H9 (cell line): ENCODE measurements around the gene CCL11. TPM values are rescaled to one million over a fixed set of nuclear protein-coding genes. Genes with fewer than 3 reads are reported as not detected.

Experiments
- DNase-seq: peaks from one replicate; pipeline ENCODE4 v3.0.0-alpha.2; 2017
- H2AFZ ChIP-seq: one replicate; pipeline ENCODE4 v1.6.1; 2013; ENCODE audit warnings: mild to moderate bottlenecking, low read length, control low read depth, moderate library complexity
- H2AK5ac ChIP-seq: 2 replicates; pipeline ENCODE4 v1.6.1; 2013; ENCODE audit warnings: low read length, control low read depth, mixed read lengths; ENCODE audit not compliant: insufficient read length
- H2BK120ac ChIP-seq: one replicate; pipeline ENCODE4 v1.6.1; 2013; ENCODE audit warnings: low read depth, mild to moderate bottlenecking, low read length, control low read depth, inconsistent platforms; ENCODE audit not compliant: poor library complexity, severe bottlenecking
- H2BK12ac ChIP-seq: 2 replicates; pipeline ENCODE4 v1.6.1; 2013; ENCODE audit warnings: low read length, control low read depth, mixed read lengths, low read depth; ENCODE audit not compliant: insufficient read length
- H2BK15ac ChIP-seq: 2 replicates; pipeline ENCODE4 v1.6.1; 2013; ENCODE audit warnings: low read depth, low read length, control low read depth
- H2BK20ac ChIP-seq: one replicate; pipeline ENCODE4 v1.6.1; 2013; ENCODE audit warnings: low read depth, mild to moderate bottlenecking, low read length, control low read depth, inconsistent platforms; ENCODE audit not compliant: poor library complexity, severe bottlenecking
- H2BK5ac ChIP-seq: 2 replicates; pipeline ENCODE4 v1.6.1; 2013; ENCODE audit warnings: low read length, control low read depth, mixed read lengths; ENCODE audit not compliant: insufficient read length
- H3K14ac ChIP-seq: 2 replicates; pipeline ENCODE4 v1.6.1; 2013; ENCODE audit warnings: low read length, control low read depth; ENCODE audit not compliant: insufficient read depth
- H3K18ac ChIP-seq: 2 replicates; pipeline ENCODE4 v1.6.1; 2013; ENCODE audit warnings: low read depth, mild to moderate bottlenecking, mixed read lengths, low read length, control low read depth; ENCODE audit not compliant: insufficient read length
- H3K23ac ChIP-seq: 2 replicates; pipeline ENCODE4 v1.6.1; 2013; ENCODE audit warnings: low read length, control low read depth, mixed read lengths, low read depth; ENCODE audit not compliant: insufficient read length
- H3K23me2 ChIP-seq: 2 replicates; pipeline ENCODE4 v1.6.1; 2013; ENCODE audit warnings: low read depth, mild to moderate bottlenecking, mixed read lengths, low read length, control low read depth; ENCODE audit not compliant: insufficient read length, poor library complexity, severe bottlenecking
- H3K27ac ChIP-seq: 2 replicates; pipeline ENCODE4 v1.5.1; 2013; ENCODE audit warnings: low read length, control low read depth, mixed read lengths, low read depth; ENCODE audit not compliant: insufficient read length
- H3K27me3 ChIP-seq: 2 replicates; pipeline ENCODE4 v1.6.1; 2013; ENCODE audit warnings: low read length, control low read depth, inconsistent platforms; ENCODE audit not compliant: insufficient read depth
- H3K4ac ChIP-seq: 2 replicates; pipeline ENCODE4 v1.6.1; 2013; ENCODE audit warnings: low read depth, mild to moderate bottlenecking, control low read depth, inconsistent platforms, low read length, moderate library complexity
- H3K4me1 ChIP-seq: 2 replicates; pipeline ENCODE4 v1.6.1; 2013; ENCODE audit warnings: low read length, control low read depth, inconsistent platforms; ENCODE audit not compliant: insufficient read depth
- H3K4me2 ChIP-seq: 2 replicates; pipeline ENCODE4 v1.6.1; 2013; ENCODE audit warnings: low read length, control low read depth, mixed read lengths; ENCODE audit not compliant: insufficient read length, insufficient read depth
- H3K56ac ChIP-seq: 2 replicates; pipeline ENCODE4 v1.6.1; 2013; ENCODE audit warnings: low read depth, mild to moderate bottlenecking, mixed read lengths, low read length, control low read depth; ENCODE audit not compliant: insufficient read length
- H3K79me1 ChIP-seq: 2 replicates; pipeline ENCODE4 v1.6.1; 2013; ENCODE audit warnings: low read depth, mild to moderate bottlenecking, moderate library complexity, low read length, control low read depth, inconsistent platforms; ENCODE audit not compliant: insufficient read depth, poor library complexity, severe bottlenecking
- H3K79me2 ChIP-seq: 2 replicates; pipeline ENCODE4 v1.6.1; 2013; ENCODE audit warnings: low read length, control low read depth, inconsistent platforms; ENCODE audit not compliant: insufficient read depth
- H3K9ac ChIP-seq: 2 replicates; pipeline ENCODE4 v1.6.1; 2013; ENCODE audit warnings: low read length, control low read depth, mixed read lengths; ENCODE audit not compliant: insufficient read length; ENCODE audit errors: extremely low read depth
- H3K9me3 ChIP-seq: one replicate; pipeline ENCODE4 v1.6.1; 2013; ENCODE audit warnings: low read depth, low read length, inconsistent platforms; ENCODE audit not compliant: control insufficient read depth
- H3T11ph ChIP-seq: one replicate; pipeline ENCODE4 v1.6.1; 2013; ENCODE audit warnings: mild to moderate bottlenecking, low read length, control low read depth, inconsistent platforms
- H4K20me1 ChIP-seq: one replicate; pipeline ENCODE4 v1.6.1; 2013; ENCODE audit not compliant: control insufficient read depth, insufficient read length, insufficient read depth
- H4K5ac ChIP-seq: 2 replicates; pipeline ENCODE4 v1.6.1; 2013; ENCODE audit warnings: low read depth, mild to moderate bottlenecking, mixed read lengths, low read length, control low read depth; ENCODE audit not compliant: insufficient read length
- H4K8ac ChIP-seq: replicated peaks from 2 replicates; pipeline ENCODE4 v1.6.1; 2013; ENCODE audit warnings: low read length, control low read depth, mixed read lengths, low read depth; ENCODE audit not compliant: insufficient read length
- H4K91ac ChIP-seq: 2 replicates; pipeline ENCODE4 v1.6.1; 2013; ENCODE audit warnings: low read depth, mild to moderate bottlenecking, moderate library complexity, mixed read lengths, low read length, control low read depth; ENCODE audit not compliant: insufficient read length
- H3K27ac Mint-ChIP-seq, 3 experiments: 2 replicates in 2 of 3; 3 replicates in 1 of 3; pipeline ENCODE4 v1.8.0; 2020 to 2021; ENCODE audit warnings: mixed read lengths in 3 of 3, mild to moderate bottlenecking in 1 of 3, moderate library complexity in 1 of 3
- H3K27me3 Mint-ChIP-seq: 2 replicates; pipeline ENCODE4 v1.8.0; 2021; ENCODE audit warnings: low read depth, mild to moderate bottlenecking, moderate library complexity, mixed read lengths
- H3K36me3 Mint-ChIP-seq, 3 experiments: 2 replicates in 2 of 3; 3 replicates in 1 of 3; pipeline ENCODE4 v1.8.0; 2020 to 2021; ENCODE audit warnings: low read depth in 3 of 3, mixed read lengths in 3 of 3; ENCODE audit not compliant: insufficient read depth in 1 of 3
- H3K4me1 Mint-ChIP-seq, 2 experiments: 2 replicates each; pipeline ENCODE4 v1.8.0; 2020; ENCODE audit warnings: mixed read lengths in 2 of 2
- H3K4me3 Mint-ChIP-seq, 2 experiments: 2 replicates in 1 of 2; 3 replicates in 1 of 2; pipeline ENCODE4 v1.8.0; 2020 to 2021; ENCODE audit warnings: mild to moderate bottlenecking in 2 of 2, mixed read lengths in 2 of 2, moderate library complexity in 1 of 2
- H3K9me3 Mint-ChIP-seq, 2 experiments: 2 replicates in 1 of 2; 3 replicates in 1 of 2; pipeline ENCODE4 v1.8.0; 2020; ENCODE audit warnings: mild to moderate bottlenecking in 2 of 2, mixed read lengths in 2 of 2, moderate library complexity in 1 of 2
- WGBS: extraction: QIAGEN DNeasy Blood & Tissue Kit; methylation state at CpG from one replicate; pipeline ENCODE4 v1.1.7; 2013; ENCODE audit warnings: missing lambda C conversion rate, low lambda C conversion rate, mixed read lengths; ENCODE audit not compliant: insufficient read length; ENCODE audit errors: extremely low coverage; 5-methylcytosine and 5-hydroxymethylcytosine counted together
- total RNA-seq: library from RNA; stranded (reverse); gene quantifications from 2 replicates; pipeline ENCODE4 v1.2.1, GENCODE V29; 2021
- TF ChIP-seq, protein P1 (sequence below): fragments of 200-600 bp; sonication (generic); conservative IDR thresholded peaks from 3 replicates; pipeline ENCODE4 v1.8.0; 2021; ENCODE audit warnings: antibody characterized with exemption, mild to moderate bottlenecking

Gene CCL11
- total RNA-seq, 1 experiment from 2014 or later, result not detected

DNA sequence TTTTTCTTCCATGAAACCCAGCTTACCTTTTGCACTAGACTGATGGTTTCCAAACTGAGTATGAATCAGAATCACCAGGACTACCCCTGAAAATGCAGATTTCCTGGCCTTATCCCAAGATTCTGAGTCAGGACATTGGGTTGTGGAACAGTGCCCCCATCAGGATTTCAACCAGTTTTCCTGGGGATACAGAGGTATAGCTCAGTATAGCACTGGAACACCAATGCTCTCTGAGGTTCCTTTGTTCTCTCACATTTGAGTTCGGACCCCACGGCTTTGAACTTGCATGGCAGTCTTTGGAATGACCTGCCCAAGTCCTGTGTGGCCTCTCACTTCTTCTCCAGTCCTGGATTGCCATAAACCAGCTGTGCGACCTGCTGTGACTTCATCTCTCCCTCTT is 20.9 kb downstream of the CCL11 start:
- no peaks in the 10 kb centered on the region for H3K27me3 ChIP-seq
- H3K27ac ChIP-seq, result no peak overlapping the region
- H2BK120ac ChIP-seq, result no peak overlapping the region
- H2BK5ac ChIP-seq, result no peak overlapping the region
- no peak overlapping the region for H4K5ac ChIP-seq
- TF ChIP-seq, protein P1, sequence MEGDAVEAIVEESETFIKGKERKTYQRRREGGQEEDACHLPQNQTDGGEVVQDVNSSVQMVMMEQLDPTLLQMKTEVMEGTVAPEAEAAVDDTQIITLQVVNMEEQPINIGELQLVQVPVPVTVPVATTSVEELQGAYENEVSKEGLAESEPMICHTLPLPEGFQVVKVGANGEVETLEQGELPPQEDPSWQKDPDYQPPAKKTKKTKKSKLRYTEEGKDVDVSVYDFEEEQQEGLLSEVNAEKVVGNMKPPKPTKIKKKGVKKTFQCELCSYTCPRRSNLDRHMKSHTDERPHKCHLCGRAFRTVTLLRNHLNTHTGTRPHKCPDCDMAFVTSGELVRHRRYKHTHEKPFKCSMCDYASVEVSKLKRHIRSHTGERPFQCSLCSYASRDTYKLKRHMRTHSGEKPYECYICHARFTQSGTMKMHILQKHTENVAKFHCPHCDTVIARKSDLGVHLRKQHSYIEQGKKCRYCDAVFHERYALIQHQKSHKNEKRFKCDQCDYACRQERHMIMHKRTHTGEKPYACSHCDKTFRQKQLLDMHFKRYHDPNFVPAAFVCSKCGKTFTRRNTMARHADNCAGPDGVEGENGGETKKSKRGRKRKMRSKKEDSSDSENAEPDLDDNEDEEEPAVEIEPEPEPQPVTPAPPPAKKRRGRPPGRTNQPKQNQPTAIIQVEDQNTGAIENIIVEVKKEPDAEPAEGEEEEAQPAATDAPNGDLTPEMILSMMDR, result peak; percentile 71
- no peaks in the 10 kb centered on the region for H3K9me3 Mint-ChIP-seq
- H3K56ac ChIP-seq, result no peak overlapping the region
- no peaks in the 10 kb centered on the region for H3K9me3 ChIP-seq
- no peaks in the 10 kb centered on the region for H3K23me2 ChIP-seq
- no peak overlapping the region for H2BK12ac ChIP-seq
- no peaks in the 10 kb centered on the region for H3K4me1 ChIP-seq
- H3K27me3 Mint-ChIP-seq, result peaks cover 4% of the 10 kb centered on the region
- H2BK20ac ChIP-seq, result no peak overlapping the region
- peaks cover 0 to 5% of the 10 kb centered on the region in 2 experiments; a peak in 3 of 4 replicates for H3K4me1 Mint-ChIP-seq
- no peak overlapping the region for H2AK5ac ChIP-seq
- H3K9ac ChIP-seq, result no peak overlapping the region
- H3K4ac ChIP-seq, result no peak overlapping the region
- DNase-seq, result peak; percentile 54
- no peak overlapping the region for H3K23ac ChIP-seq
- no peak overlapping the region for H2BK15ac ChIP-seq
- no peaks in the 10 kb centered on the region for H3K79me2 ChIP-seq
- no peaks in the 10 kb centered on the region for H4K20me1 ChIP-seq
- no peak overlapping the region for H3T11ph ChIP-seq
- no peak overlapping the region for H4K91ac ChIP-seq
- no peak overlapping the region for H3K4me3 Mint-ChIP-seq
- H3K4me2 ChIP-seq, result no peak overlapping the region
- no CpG with 5 or more reads among the region's 3 CpGs for WGBS
- H3K27ac Mint-ChIP-seq, result no peak overlapping the region
- H4K8ac ChIP-seq, result no peak overlapping the region
- H3K14ac ChIP-seq, result no peak overlapping the region
- no peaks in the 10 kb centered on the region for H3K79me1 ChIP-seq
- no peak overlapping the region for H3K18ac ChIP-seq
- no peaks in the 10 kb centered on the region for H3K36me3 Mint-ChIP-seq
- no peak overlapping the region for H2AFZ ChIP-seq
